K562 (cell line): ENCODE measurements around the gene HLCS. TPM values are rescaled to one million over a fixed set of nuclear protein-coding genes. Genes with fewer than 3 reads are reported as not detected.
A peak's percentile ranks its signal among the peaks of the same experiment; 100 is the strongest.

Experiments used
- ATAC-seq: fragments of 200-7000 bp; cut with Tn5 transposase; 3 replicates; pipeline ENCODE4 v1.9.1; 2020; ENCODE audit warnings: moderate library complexity
- BruUV-seq: library from RNA; stranded (reverse); fragments of 400-500 nt; replicated peaks from 2 replicates; lab custom pipeline; 2021; lab: Mats Ljungman, UMichigan
- CTCF ChIA-PET: fragments of 300-600 bp; formaldehyde crosslinking; extraction: SDS; loops from one replicate; lab custom pipeline; 2021; ENCODE audit warnings: low intra/inter-chr PET ratio; lab: Yijun Ruan, JAX
- POLR2A ChIA-PET: fragments of 300-600, 350-650 bp; sonication (Branson Sonifier 250); formaldehyde crosslinking; extraction: SDS; loops from one replicate; lab custom pipeline; 2021; ENCODE audit warnings: antibody characterized with exemption, inconsistent platforms; lab: Yijun Ruan, JAX
- DNase-seq, 4 experiments: peaks; one replicate each; pipeline versions ENCODE4 v3.0.0 to v3.0.0-alpha.2; 2011 to 2018; ENCODE audit warnings: low spot score in 3 of 4, mixed read lengths in 3 of 4; ENCODE audit errors: extremely low read depth in 1 of 4
- FAIRE-seq: peaks from 2 replicates; lab custom pipeline; 2011; peaks lifted over from hg19 to GRCh38; lab: Jason Lieb, UNC
- H2AFZ ChIP-seq: 2 replicates; pipeline ENCODE4 v1.6.0; 2011; ENCODE audit warnings: low read depth, low read length, control low read depth, inconsistent platforms
- H3K27ac ChIP-seq: fragments of 200-600 bp; 3 replicates; pipeline ENCODE4 v1.8.0; 2011; ENCODE audit warnings: low read depth, mild to moderate bottlenecking, control low read depth, inconsistent platforms, low read length, moderate library complexity, mixed read lengths; ENCODE audit errors: extremely low read depth
- H3K27me3 ChIP-seq, 2 experiments: fragments of 300-600 bp in 1 of 2; 2 replicates in 1 of 2; 3 replicates in 1 of 2; pipeline versions ENCODE4 v1.6.0 to v1.8.0; 2011; ENCODE audit warnings: inconsistent platforms in 2 of 2, low read length in 2 of 2, mild to moderate bottlenecking in 1 of 2, mixed read lengths in 1 of 2, moderate library complexity in 1 of 2; ENCODE audit not compliant: control insufficient read depth in 2 of 2, insufficient read depth in 2 of 2
- H3K36me3 ChIP-seq: fragments of 300-600 bp; 3 replicates; pipeline ENCODE4 v1.8.0; 2011; ENCODE audit warnings: mild to moderate bottlenecking, low read length, inconsistent platforms; ENCODE audit not compliant: control insufficient read depth, insufficient read depth
- H3K4me1 ChIP-seq, 2 experiments: fragments of 200-600 bp in 1 of 2; replicated peaks in 1 of 2; 2 replicates in 1 of 2; 3 replicates in 1 of 2; pipeline versions ENCODE4 v1.5.1 to v1.8.0; 2011; ENCODE audit warnings: inconsistent platforms in 2 of 2, low read length in 2 of 2, mild to moderate bottlenecking in 1 of 2, mixed read lengths in 1 of 2, moderate library complexity in 1 of 2; ENCODE audit not compliant: control insufficient read depth in 2 of 2, insufficient read depth in 2 of 2
- H3K4me2 ChIP-seq: 2 replicates; pipeline ENCODE4 v1.6.1; 2011; ENCODE audit warnings: low read length, control low read depth, inconsistent platforms, mixed read lengths; ENCODE audit not compliant: insufficient read depth
- H3K4me3 ChIP-seq: fragments of 200-600 bp; sonication (generic), shearing (Covaris generic); 2 replicates; pipeline ENCODE4 v1.5.1; 2016; ENCODE audit warnings: control low read depth, inconsistent platforms
- H3K79me2 ChIP-seq: fragments of 200-600 bp; 3 replicates; pipeline ENCODE4 v1.8.0; 2011; ENCODE audit warnings: low read length, inconsistent platforms; ENCODE audit not compliant: control insufficient read depth, insufficient read depth
- H3K9ac ChIP-seq, 2 experiments: 2 replicates each; pipeline versions ENCODE4 v1.6.0 to v1.6.1; 2011; ENCODE audit warnings: low read depth in 2 of 2, low read length in 2 of 2, control low read depth in 1 of 2, inconsistent platforms in 1 of 2, mild to moderate bottlenecking in 1 of 2, mixed read lengths in 1 of 2; ENCODE audit not compliant: insufficient read depth in 1 of 2
- H3K9me1 ChIP-seq: one replicate; pipeline ENCODE4 v1.6.0; 2011; ENCODE audit warnings: inconsistent platforms, mild to moderate bottlenecking, low read length, moderate library complexity; ENCODE audit not compliant: control insufficient read depth, insufficient read depth
- H3K9me3 ChIP-seq: replicated peaks from 2 replicates; pipeline ENCODE4 v1.5.1; 2011; ENCODE audit warnings: low read depth, low read length, inconsistent platforms; ENCODE audit not compliant: control insufficient read depth, insufficient read depth
- H4K20me1 ChIP-seq: replicated peaks from 2 replicates; pipeline ENCODE4 v1.6.1; 2011; ENCODE audit warnings: low read length, inconsistent platforms, mixed read lengths; ENCODE audit not compliant: control insufficient read depth, insufficient read depth
- CBFA2T3 ChIP-seq: fragments of 450-650 bp; IDR thresholded peaks from 2 replicates; pipeline ENCODE4 v1.6.1; 2017
- EP400 ChIP-seq: fragments of 450-650 bp; IDR thresholded peaks from 2 replicates; pipeline ENCODE4 v1.6.1; 2017; ENCODE audit warnings: antibody characterized with exemption, mild to moderate bottlenecking, moderate library complexity
- FOXK2 ChIP-seq, 2 experiments: fragments of 450-650 bp; IDR thresholded peaks in 1 of 2; conservative IDR thresholded peaks in 1 of 2; 2 replicates each; pipeline ENCODE4 v1.6.1; 2016; ENCODE audit warnings: low read depth in 2 of 2, mild to moderate bottlenecking in 1 of 2
- HDAC1 ChIP-seq, 2 experiments: fragments of 450-650 bp; IDR thresholded peaks; 2 replicates each; pipeline ENCODE4 v1.6.1; 2016 to 2017; ENCODE audit warnings: inconsistent platforms in 1 of 2, mild to moderate bottlenecking in 1 of 2, moderate library complexity in 1 of 2
- KDM1A ChIP-seq, 2 experiments: fragments of 450-650 bp; IDR thresholded peaks; 2 replicates each; pipeline ENCODE4 v1.6.1; 2016; ENCODE audit warnings: mild to moderate bottlenecking in 2 of 2
- YY1 ChIP-seq, 3 experiments: IDR thresholded peaks; 2 replicates each; pipeline ENCODE4 v1.6.1; 2011; ENCODE audit warnings: low read length in 2 of 3, mild to moderate bottlenecking in 2 of 3, moderate library complexity in 2 of 3, borderline replicate concordance in 1 of 3, control low read depth in 1 of 3, low read depth in 1 of 3; ENCODE audit not compliant: insufficient read depth in 3 of 3, insufficient replicate concordance in 2 of 3, control insufficient read depth in 1 of 3, insufficient read length in 1 of 3; ENCODE audit errors: extremely low read depth in 1 of 3
- ZBTB2 ChIP-seq: fragments of 450-650 bp; IDR thresholded peaks from 2 replicates; pipeline ENCODE4 v1.6.1; 2016; ENCODE audit warnings: antibody characterized with exemption
- WGBS: fragments of 100-300 bp; shearing (Covaris generic); methylation state at CpG from one replicate; pipeline ENCODE4 v1.1.6; 2016; ENCODE audit warnings: low coverage, mixed read lengths; ENCODE audit not compliant: insufficient coverage; ENCODE audit errors: missing lambda C conversion rate; 5-methylcytosine and 5-hydroxymethylcytosine counted together
- in situ Hi-C: fragments of 300-500 bp; cut with MboI; formaldehyde crosslinking; loops from 4 replicates; pipeline ENCODE4 v1.15.0; 2018; ENCODE audit warnings: inconsistent platforms, mixed read lengths
- intact Hi-C: fragments of 100-400 bp; cut with micrococcal nuclease; formaldehyde crosslinking; loops from 2 replicates; pipeline ENCODE4 v1.14.2; 2022
- polyA plus RNA-seq, 8 experiments: library from polyadenylated mRNA; depleted of rRNA in 4 of 8; stranded (reverse) in 5 of 8; unstranded in 3 of 8; fragments of >200 nt; fragmentation: Nextera tagmentation in 2 of 8; fragmentation: Illumina TruSeq in 1 of 8; extraction: Ambion mirVana in 2 of 8; extraction: Trizol in 1 of 8; gene quantifications; 2 replicates each; pipeline versions ENCODE4 v1.2.1 to v1.2.3, GENCODE V29; 2011 to 2014; ENCODE audit warnings: inconsistent platforms in 1 of 8, missing spikeins in 1 of 8
- total RNA-seq, 7 experiments: library from RNA; depleted of rRNA in 6 of 7; stranded (reverse); fragments of >200 nt in 6 of 7; fragmentation: Illumina TruSeq in 2 of 7; extraction: Trizol in 2 of 7; gene quantifications; 2 replicates each; pipeline versions ENCODE4 v1.2.1 to v1.2.3, GENCODE V29; 2011 to 2021; ENCODE audit warnings: low replicate concordance in 1 of 7

Gene HLCS
- total and polyA plus RNA-seq, 9 of the 15 experiments (the other 6 are each of a cell fraction or from before 2014, with no cell fraction given), result 3.0 to 21.5 (median 17.1) TPM

- H2AFZ ChIP-seq, result no peak overlapping the region
- intact Hi-C loops, result no loop called here
- in situ Hi-C loops, result no loop called here
- H4K20me1 ChIP-seq, result no peaks in the 10 kb centered on the region
- WGBS, result 71% methylated on average over 6 of the region's 6 CpGs
- CTCF ChIA-PET, result no interaction called here
- TF ChIP-seq KDM1A (IDR thresholded peaks at IDR 0.05) (peak; percentile 22 to 70; a peak in 3 of 4 replicates), HDAC1 (IDR thresholded peaks at IDR 0.05) (peak in 1 of 2 experiments; percentile 26; a peak in 1 of 4 replicates), EP400 (no peak), YY1 (IDR thresholded peaks at IDR 0.05; ENCODE audit: borderline replicate concordance in 1 of 3, control insufficient read depth in 1 of 3, extremely low read depth in 1 of 3, insufficient read depth in 3 of 3, insufficient read length in 1 of 3, insufficient replicate concordance in 2 of 3, low read depth in 1 of 3, low read length in 2 of 3) (peak in 1 of 3 experiments; percentile 46), CBFA2T3 (peak; percentile 25; the same call in 1 of the 2 replicates), ZBTB2 (no peak), FOXK2 (conservative IDR thresholded peaks at IDR 0.05 in 1 of 2, IDR thresholded peaks at IDR 0.05 in 1 of 2; ENCODE audit: low read depth in 2 of 2) (no peak)
- no peaks in the 10 kb centered on the region for H3K27me3 ChIP-seq
- no peak overlapping the region for H3K9ac ChIP-seq
- no peak overlapping the region for H3K4me3 ChIP-seq
- no peak for ATAC-seq
- no peaks in the 10 kb centered on the region for H3K9me1 ChIP-seq
- peaks cover 13% of the 10 kb centered on the region; the same call in 2 of the 3 replicates for H3K36me3 ChIP-seq
- no peak overlapping the region for H3K4me2 ChIP-seq
- no peaks in the 10 kb centered on the region for H3K9me3 ChIP-seq
- no peaks in the 10 kb centered on the region for H3K79me2 ChIP-seq
- FAIRE-seq, result no peak
- POLR2A ChIA-PET, result interaction anchor here (0.6 to 1.3 kb wide), 4 partner anchors 10 to 1103 kb away, joined by 3 to 5 read pairs (median 4); no protein-coding TSS in a partner anchor
- no TSS peak for BruUV-seq
- DNase-seq, result no peak
- H3K4me1 ChIP-seq, result peaks cover 0 to 9% of the 10 kb centered on the region in 2 experiments; a peak in 3 of 5 replicates
- no peak overlapping the region for H3K27ac ChIP-seq
These were observed 17.0 kb downstream of the HLCS start for GRCh38 chr21:36949171-36950141.
